HG02642 (cell line): ENCODE results near the gene KLHL41.

Source experiments
- ATAC-seq: cut with Tn5 transposase; IDR thresholded peaks from one replicate; pipeline ENCODE4 v1.9.1; 2021; ENCODE audit warnings: mild to moderate bottlenecking; ENCODE audit not compliant: unreplicated experiment, poor library complexity

KLHL41 gene

GRCh38 chr2:169509298-169509885, at the start of gene KLHL41:
Gene KLHL41 (plus strand): TSS chr2:169509702. CDS start chr2:169509779, 77 bp downstream.
- ATAC-seq, result no peak

- no peak for ATAC-seq
Observed at GRCh38 chr2:169461143-169461542, 48.4 kb upstream of the KLHL41 start.

- no peak for ATAC-seq
Observed at GRCh38 chr2:169462896-169463695, 46.4 kb upstream of the KLHL41 start.

GRCh38 chr2:169464466-169464865, 45.0 kb upstream of the KLHL41 start:
- ATAC-seq, result no peak

- no peak for ATAC-seq
Observed at GRCh38 chr2:169464882-169465281, 44.6 kb upstream of the KLHL41 start.

- ATAC-seq, result no peak
Observed at GRCh38 chr2:169468841-169469240, 40.7 kb upstream of the KLHL41 start.

GRCh38 chr2:169469952-169470572, 39.4 kb upstream of the KLHL41 start:
- ATAC-seq, result no peak

GRCh38 chr2:169472249-169472648, 37.3 kb upstream of the KLHL41 start:
- ATAC-seq, result no peak

- no peak for ATAC-seq
Observed at GRCh38 chr2:169476459-169476858, 33.0 kb upstream of the KLHL41 start.

GRCh38 chr2:169478339-169478738, 31.2 kb upstream of the KLHL41 start:
- no peak for ATAC-seq

- ATAC-seq, result no peak
Observed at GRCh38 chr2:169478745-169479256, 30.7 kb upstream of the KLHL41 start.

GRCh38 chr2:169479257-169480078, 30.0 kb upstream of the KLHL41 start, which contains the start of gene BBS5:
Gene BBS5 (plus strand): TSS chr2:169479494. CDS start chr2:169479554, 60 bp downstream.
- ATAC-seq, result peak; percentile 98

- no peak for ATAC-seq
Observed at GRCh38 chr2:169480079-169480465, 29.4 kb upstream of the KLHL41 start.

GRCh38 chr2:169485650-169486138, 23.8 kb upstream of the KLHL41 start:
- ATAC-seq, result no peak

- ATAC-seq, result no peak
Observed at GRCh38 chr2:169486487-169486886, 23.0 kb upstream of the KLHL41 start.

- no peak for ATAC-seq
Observed at GRCh38 chr2:169490834-169491233, 18.7 kb upstream of the KLHL41 start.

GRCh38 chr2:169491378-169491777, 18.1 kb upstream of the KLHL41 start:
- no peak for ATAC-seq

- ATAC-seq, result no peak
Observed at GRCh38 chr2:169493360-169493759, 16.1 kb upstream of the KLHL41 start.

GRCh38 chr2:169495310-169495928, 14.1 kb upstream of the KLHL41 start:
- no peak for ATAC-seq

- ATAC-seq, result no peak
Observed at GRCh38 chr2:169504651-169505050, 4.9 kb upstream of the KLHL41 start.
